Measurements from ENCODE around the gene EIF4H.

GRCh38 chr7:74218343-74218698 is 44.2 kb downstream of the EIF4H start:
- no peak for TF ChIP-seq CTCF (IDR thresholded peaks at IDR 0.05; ENCODE audit: insufficient read depth, low read depth, low read length)
- TF ChIP-seq EZH2 (IDR thresholded peaks at IDR 0.05; ENCODE audit: insufficient read depth, low read length), result no peak
